DMS 273 (cell line): Measurements from ENCODE around the gene PODXL2.
"Not testable (repeated sequence)": the region's sequence is repeated elsewhere in the genome, so short reads cannot be mapped to it uniquely, and the experiment has no call there.

Source experiments
- DNase-seq: peaks from one replicate; lab custom pipeline; 2025; ENCODE audit not compliant: unreplicated experiment; lab: John Stamatoyannopoulos, UW

Gene PODXL2

DNA sequence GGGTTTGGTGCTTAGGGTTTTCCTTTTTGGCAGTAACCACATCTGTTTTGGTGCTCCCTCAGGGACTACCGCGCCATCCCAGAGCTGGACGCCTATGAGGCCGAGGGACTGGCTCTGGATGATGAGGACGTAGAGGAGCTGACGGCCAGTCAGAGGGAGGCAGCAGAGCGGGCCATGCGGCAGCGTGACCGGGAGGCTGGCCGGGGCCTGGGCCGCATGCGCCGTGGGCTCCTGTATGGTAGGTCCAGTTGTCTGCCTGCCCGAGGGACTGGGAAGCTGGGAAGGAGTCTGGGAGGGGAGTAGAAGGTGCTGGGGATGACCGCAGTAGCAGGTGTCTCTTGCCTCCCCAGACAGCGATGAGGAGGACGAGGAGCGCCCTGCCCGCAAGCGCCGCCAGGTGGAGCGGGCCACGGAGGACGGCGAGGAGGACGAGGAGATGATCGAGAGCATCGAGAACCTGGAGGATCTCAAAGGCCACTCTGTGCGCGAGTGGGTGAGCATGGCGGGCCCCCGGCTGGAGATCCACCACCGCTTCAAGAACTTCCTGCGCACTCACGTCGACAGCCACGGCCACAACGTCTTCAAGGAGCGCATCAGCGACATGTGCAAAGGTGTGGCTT lies 24.3 kb upstream of the PODXL2 start:
- DNase-seq = no peak

DNA sequence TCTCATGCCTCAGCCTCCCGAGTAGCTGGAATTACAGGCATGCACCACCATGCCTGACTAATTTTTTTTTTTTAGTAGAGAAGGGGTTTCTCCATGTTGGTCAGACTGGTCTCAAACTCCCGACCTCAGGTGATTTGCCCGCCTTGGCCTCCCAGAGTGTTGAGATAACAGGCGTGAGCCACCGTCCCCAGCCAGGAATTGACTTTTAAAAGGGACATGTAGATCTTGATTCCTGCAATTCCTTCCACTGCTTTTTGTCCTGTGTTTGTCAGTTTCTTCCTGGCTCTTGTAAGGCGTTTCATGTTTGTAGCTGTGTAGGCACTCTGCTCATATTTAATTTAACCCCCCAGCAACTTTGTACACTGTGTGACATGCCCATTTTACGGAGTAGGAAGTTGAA lies 23.4 kb upstream of the PODXL2 start:
- DNase-seq = not testable (repeated sequence)

GRCh38 chr3:127606086-127606805 lies 22.7 kb upstream of the PODXL2 start:
- DNase-seq = no peak

- no peak for DNase-seq
Measured at GRCh38 chr3:127606981-127607595, 21.9 kb upstream of the PODXL2 start.

DNA sequence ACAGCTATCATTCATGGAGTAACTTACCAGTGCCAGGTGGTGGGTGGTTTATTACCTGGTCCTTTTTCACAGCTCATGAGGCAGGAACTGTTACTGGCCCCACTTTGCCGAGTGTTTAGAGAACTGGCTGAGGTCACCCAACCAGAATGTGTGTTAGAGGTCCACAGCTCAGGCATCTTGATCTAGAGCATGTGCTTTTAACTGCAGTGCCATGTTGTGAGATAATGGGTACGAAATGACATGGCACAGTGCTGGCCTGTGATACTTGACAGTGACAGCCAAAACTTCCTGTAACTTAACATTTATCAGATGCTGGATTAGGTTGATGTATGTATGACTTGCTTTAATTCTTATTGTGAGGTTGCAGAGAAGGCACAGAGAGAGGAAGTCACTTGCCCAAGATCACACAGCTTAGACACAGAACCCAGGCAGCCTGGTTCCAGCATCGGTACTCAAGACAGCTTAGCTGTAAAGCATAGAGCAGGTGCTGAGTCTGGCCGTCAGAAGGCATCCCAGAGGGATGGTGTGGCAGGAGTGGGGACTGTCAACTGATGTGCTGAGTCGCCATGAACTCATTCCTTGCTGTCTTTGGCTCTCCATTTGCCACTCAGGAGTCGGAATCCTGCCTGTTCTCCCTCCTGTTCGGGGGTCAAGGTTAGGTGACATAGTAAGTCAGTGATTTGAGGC lies 21.2 kb upstream of the PODXL2 start:
- DNase-seq = no peak

DNA sequence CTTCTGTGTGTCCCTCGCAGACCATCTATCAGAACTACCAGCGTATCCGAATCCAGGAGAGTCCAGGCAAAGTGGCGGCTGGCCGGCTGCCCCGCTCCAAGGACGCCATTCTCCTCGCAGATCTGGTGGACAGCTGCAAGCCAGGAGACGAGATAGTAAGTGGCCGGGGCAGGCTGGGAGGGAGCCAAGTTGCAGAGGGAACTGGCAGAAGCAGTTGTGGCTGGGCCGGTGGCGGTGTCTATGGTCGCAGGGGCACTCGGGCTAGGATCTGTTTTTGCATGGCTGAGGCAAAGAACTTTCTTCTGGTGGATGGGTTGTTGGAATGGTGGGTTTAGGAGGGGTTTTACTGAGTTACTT lies 20.6 kb upstream of the PODXL2 start:
- DNase-seq = no peak

DNA sequence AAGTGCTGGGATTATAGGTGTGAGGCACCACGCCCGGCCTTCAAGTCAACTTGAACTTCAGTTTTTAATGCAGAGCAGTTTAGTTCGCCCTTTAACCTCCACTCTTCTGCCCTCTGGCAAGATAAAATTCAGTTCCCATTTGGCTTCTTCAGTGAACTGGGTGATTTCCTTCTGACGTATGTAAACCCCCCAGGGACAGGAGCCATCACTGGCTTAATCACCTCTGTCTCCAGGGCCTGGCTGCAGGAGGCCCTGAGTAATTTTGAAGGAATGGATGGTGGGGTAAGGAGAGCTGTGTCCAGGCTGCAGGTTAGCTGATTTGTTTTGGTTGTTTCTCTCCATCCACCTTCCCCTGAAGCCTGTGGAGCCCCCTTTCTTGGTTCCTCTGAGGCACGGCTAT lies 18.9 kb upstream of the PODXL2 start:
- DNase-seq = no peak

GRCh38 chr3:127611251-127611650 lies 17.7 kb upstream of the PODXL2 start:
- DNase-seq = no peak

DNA sequence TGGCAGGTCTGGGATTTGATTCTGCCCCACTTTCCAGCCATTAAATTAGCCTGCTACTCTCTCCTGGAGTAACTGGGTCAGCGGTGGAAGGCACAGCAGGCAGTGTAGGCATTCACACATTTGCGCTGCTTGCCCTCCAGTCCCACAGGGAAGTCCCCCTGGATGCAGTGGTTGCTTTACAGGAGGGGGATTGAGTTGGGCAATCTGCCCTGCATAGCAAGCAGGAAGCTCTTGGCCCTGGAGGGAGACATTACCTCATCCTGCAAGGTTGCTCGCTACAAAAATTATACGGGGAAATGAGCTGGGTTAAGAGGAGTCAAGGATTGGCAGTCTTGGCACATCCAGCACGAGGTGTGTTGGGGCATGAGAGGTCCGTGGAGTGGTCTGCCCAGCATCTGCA lies 16.0 kb upstream of the PODXL2 start:
- peak; percentile 37 for DNase-seq

- no peak for DNase-seq
Measured at GRCh38 chr3:127613406-127613805, 15.6 kb upstream of the PODXL2 start.

DNA sequence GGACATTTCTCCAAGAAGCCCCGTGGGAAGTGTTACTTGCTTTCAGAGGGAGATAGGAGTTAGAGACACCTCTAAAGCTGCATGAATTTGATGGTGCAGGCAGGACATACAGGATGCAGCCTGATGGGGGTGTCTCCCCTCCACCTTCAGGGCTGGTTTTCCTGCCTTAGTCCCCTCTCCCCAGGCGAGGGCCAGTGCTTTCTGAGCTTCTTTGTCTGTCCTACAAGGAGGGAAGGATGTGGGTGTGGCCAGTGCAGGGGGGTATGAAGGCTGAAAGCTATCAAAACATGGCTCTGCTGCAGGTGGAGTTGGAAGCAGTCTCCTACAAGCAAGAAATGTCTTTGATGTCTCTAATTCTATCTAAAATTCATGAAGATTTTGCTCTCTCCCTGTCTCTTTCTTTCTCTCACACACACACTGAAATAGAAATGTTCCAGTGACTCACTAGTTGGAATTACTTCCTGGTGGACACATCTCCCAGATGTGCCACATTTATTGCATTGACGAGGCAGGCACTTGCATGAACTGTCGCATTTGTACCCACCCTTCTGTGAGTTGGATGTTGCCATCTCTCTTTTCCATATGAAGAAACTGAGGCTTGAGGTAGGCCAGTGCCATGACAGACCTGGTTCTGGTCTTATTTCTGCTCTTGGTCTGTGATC lies 13.9 kb upstream of the PODXL2 start:
- DNase-seq = no peak

DNA sequence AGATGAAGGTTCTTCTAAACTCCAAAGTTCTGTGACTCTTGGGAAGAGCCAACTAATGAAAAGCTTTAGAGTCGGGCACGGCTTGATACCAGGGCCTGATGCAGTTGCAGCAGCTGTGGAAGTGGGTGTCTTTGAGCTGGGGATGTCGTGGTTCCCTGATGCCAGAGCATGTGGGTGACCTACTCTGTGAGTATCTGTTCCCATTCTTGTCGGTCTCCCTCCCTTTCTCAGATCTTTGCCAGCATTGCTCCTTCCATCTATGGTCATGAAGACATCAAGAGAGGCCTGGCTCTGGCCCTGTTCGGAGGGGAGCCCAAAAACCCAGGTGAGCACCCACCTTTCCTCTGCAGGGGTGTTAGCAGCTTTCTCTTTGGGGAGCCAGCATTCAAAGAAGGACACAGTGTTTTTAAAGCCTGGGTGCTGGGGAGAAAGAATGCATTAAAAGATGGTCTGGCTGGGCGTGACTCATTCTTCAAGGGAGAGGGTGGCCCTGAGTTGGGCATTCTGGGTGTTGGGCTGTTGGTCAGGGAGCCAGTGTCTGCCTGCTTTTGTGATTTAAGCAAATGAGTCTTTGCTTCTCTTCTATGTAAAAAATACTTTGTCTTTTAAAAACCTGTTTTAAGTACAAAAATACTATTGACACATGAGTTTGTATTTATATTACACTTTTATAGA lies 13.2 kb upstream of the PODXL2 start:
- DNase-seq = no peak

DNA sequence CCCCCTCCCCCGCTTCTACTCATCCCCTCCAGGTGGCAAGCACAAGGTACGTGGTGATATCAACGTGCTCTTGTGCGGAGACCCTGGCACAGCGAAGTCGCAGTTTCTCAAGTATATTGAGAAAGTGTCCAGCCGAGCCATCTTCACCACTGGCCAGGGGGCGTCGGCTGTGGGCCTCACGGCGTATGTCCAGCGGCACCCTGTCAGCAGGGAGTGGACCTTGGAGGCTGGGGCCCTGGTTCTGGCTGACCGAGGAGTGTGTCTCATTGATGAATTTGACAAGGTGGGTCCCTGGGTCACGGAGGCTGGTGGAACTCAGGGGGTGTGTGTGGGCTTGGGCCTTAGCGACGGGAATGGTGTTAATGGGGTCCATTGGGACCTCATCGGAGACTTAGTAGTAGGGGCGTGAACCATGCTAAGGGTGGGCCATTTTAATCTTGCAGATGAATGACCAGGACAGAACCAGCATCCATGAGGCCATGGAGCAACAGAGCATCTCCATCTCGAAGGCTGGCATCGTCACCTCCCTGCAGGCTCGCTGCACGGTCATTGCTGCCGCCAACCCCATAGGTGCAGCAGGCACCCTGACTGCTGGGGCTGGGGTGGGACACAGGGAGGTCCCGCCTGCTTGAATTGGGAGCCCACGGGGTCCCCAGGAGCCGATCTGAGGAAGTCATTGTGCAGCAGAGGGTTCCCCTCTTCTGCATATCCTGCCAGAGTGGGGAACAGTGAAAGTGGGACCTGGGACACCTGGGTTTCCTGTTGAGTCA lies 12.0 kb upstream of the PODXL2 start:
- DNase-seq = no peak

DNA sequence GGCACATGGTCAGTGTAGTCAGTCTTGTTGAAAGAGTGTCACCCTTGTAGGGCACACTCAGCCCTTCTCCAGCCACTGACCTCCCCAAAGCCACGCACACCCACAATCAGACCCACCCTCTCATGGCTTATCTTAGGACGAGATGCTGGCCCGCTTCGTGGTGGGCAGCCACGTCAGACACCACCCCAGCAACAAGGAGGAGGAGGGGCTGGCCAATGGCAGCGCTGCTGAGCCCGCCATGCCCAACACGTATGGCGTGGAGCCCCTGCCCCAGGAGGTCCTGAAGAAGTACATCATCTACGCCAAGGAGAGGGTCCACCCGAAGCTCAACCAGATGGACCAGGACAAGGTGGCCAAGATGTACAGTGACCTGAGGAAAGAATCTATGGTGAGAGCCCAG lies 10.1 kb upstream of the PODXL2 start:
- no peak for DNase-seq

GRCh38 chr3:127620637-127621375 lies 8.2 kb upstream of the PODXL2 start:
- no peak for DNase-seq

DNA sequence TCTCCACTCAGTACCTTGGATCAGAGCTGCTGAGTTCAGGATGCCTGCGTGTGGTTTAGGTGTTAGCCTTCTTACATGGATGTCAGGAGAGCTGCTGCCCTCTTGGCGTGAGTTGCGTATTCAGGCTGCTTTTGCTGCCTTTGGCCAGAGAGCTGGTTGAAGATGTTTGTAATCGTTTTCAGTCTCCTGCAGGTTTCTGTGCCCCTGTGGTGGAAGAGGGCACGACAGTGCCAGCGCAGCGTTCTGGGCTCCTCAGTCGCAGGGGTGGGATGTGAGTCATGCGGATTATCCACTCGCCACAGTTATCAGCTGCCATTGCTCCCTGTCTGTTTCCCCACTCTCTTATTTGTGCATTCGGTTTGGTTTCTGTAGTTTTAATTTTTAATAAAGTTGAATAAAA lies 7.0 kb upstream of the PODXL2 start:
- no peak for DNase-seq

DNA sequence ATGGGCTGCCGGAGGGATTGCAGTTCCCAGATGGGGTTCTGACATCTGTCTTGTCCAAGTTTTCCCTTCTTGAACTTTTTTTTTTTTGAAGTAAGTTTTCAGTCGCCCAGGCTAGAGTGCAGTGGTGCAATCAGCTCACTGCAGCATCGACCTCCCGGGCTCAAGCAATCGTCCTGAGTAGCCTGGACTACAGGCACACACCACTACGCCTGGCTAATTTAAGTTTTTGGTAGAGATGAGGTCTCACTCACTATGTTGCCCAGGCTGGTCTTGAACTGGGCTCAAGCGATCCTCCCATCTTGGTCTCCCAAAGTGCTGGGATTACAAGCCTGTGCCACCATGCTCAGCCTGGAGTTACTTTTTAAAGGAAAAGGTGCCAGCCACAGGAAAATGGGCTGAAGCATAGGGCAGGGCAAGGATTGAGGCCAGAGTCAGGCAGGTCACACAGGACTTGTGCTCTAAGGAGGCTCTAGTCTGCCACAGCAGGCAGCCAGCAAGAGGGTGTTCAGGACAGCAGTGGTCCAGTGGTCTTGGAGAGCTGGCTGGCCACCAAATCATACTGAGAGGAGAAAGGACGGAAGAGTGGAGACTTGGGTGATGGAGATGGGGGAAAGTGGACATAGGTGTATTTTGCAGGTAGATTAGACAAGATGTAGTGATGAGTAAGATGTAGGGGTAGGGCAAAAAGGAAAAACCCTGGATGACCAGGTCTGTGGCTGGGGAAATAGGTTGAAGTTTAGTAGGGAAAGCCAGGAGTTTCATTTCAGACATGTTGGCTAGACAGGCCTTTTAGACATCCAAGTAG lies 6.0 kb upstream of the PODXL2 start:
- no peak for DNase-seq

DNA sequence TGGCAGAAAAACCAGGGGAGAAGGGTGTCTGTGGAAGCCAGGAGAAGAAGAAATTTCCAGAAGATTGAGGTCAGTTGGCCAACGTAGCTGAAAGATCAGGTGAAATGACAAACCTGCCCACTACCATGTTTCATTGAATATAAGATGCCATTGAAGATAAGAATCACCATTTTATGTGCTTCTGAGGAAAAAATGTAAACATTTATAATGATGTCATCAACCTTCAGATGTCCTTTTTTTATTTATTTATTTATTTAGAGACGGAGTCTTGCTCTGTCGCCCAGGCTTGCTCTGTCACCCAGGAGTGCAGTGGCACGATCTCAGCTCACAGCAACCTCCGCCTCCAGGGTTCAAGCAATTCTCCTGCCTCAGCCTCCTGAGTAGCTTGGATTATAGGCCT lies 4.9 kb upstream of the PODXL2 start:
- DNase-seq = no peak

DNA sequence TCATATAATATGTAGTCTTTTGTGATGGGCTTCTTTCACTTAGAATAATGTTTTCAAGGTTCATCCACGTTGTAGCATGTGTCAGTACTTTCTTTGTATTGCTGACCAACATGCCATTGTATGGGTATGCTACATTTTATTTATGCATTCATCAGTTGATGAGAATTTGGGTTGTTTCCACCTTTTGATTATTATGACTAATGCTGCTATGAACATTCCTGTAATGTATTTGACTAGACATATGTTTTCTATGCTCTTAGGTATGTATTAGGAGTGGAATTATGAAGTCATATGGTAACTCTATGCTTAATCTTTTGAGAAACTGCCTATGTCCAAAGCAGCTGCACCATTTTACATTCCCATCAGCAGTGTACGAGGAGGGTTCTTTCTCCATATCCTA lies 3.2 kb upstream of the PODXL2 start:
- DNase-seq = no peak
